ENCODE results near the gene FHIT. TPM values are rescaled to one million over a fixed set of nuclear protein-coding genes. Genes with fewer than 3 reads are reported as not detected.

FHIT gene
- total RNA-seq, 2 experiments from 2014 or later, result 86.0 to 90.6 TPM

- Histone ChIP-seq H3K9me3 (ENCODE audit: control insufficient read depth in 1 of 2, insufficient read depth in 1 of 2, low read length in 2 of 2) (no peaks in the 10 kb centered on the region), H3K36me3 (ENCODE audit: insufficient read depth, low read length) (no peaks in the 10 kb centered on the region), H3K4me1 (ENCODE audit: insufficient read depth, low read length) (no peaks in the 10 kb centered on the region), H3K27me3 (ENCODE audit: control insufficient read depth in 1 of 2, insufficient read depth in 2 of 2, low read length in 2 of 2) (no peaks in the 10 kb centered on the region), H3K4me3 (ENCODE audit: low read length) (no peak overlapping the region), H3K27ac (ENCODE audit: low read depth in 1 of 2, low read length in 2 of 2) (no peak overlapping the region)
- intact Hi-C loops (cut with DNase I, micrococcal nuclease), result no loop called here
- no peak for ATAC-seq (ENCODE audit: poor library complexity)
- ChIA-PET POLR2A (no interaction called here), CTCF (no interaction called here)
- DNase-seq, result no peak
- no peak for TF ChIP-seq CTCF (IDR thresholded peaks at IDR 0.05)
- Mint-ChIP-seq H3K27me3 (peaks cover 5% of the 10 kb centered on the region), H3K4me1 (ENCODE audit: low read depth) (no peaks in the 10 kb centered on the region), H3K36me3 (ENCODE audit: low read depth) (no peaks in the 10 kb centered on the region), H3K9me3 (no peaks in the 10 kb centered on the region), H3K4me3 (no peak overlapping the region), H3K27ac (no peak overlapping the region)
These were observed 32.6 kb upstream of the FHIT start for GRCh38 chr3:61283876-61284275.

- H3K27ac ChIP-seq (ENCODE audit: low read depth in 1 of 2, low read length in 2 of 2), result no peak overlapping the region
- no peaks in the 10 kb centered on the region for H3K4me1 ChIP-seq (ENCODE audit: insufficient read depth, low read length)
- H3K4me3 ChIP-seq (ENCODE audit: low read length), result no peak overlapping the region
- no peaks in the 10 kb centered on the region for H3K36me3 Mint-ChIP-seq (ENCODE audit: low read depth)
- no peaks in the 10 kb centered on the region for H3K4me1 Mint-ChIP-seq (ENCODE audit: low read depth)
- H3K27me3 ChIP-seq (ENCODE audit: control insufficient read depth in 1 of 2, insufficient read depth in 2 of 2, low read length in 2 of 2), result no peaks in the 10 kb centered on the region
- H3K9me3 ChIP-seq (ENCODE audit: control insufficient read depth in 1 of 2, insufficient read depth in 1 of 2, low read length in 2 of 2), result no peaks in the 10 kb centered on the region
- no peak for DNase-seq
- no peak overlapping the region for H3K27ac Mint-ChIP-seq
- ATAC-seq (ENCODE audit: poor library complexity), result no peak
- H3K9me3 Mint-ChIP-seq, result no peaks in the 10 kb centered on the region
- H3K27me3 Mint-ChIP-seq, result peaks cover 10% of the 10 kb centered on the region
- CTCF ChIA-PET, result no interaction called here
- H3K4me3 Mint-ChIP-seq, result no peak overlapping the region
- intact Hi-C loops (cut with DNase I, micrococcal nuclease), result no loop called here
- H3K36me3 ChIP-seq (ENCODE audit: insufficient read depth, low read length), result no peaks in the 10 kb centered on the region
- POLR2A ChIA-PET, result no interaction called here
- no peak for TF ChIP-seq CTCF (IDR thresholded peaks at IDR 0.05)
These were observed 27.5 kb upstream of the FHIT start for GRCh38 chr3:61278713-61279112.

GRCh38 chr3:61277411-61277810 lies 26.2 kb upstream of the FHIT start:
- intact Hi-C loops (cut with DNase I, micrococcal nuclease), result no loop called here
- H3K27ac Mint-ChIP-seq, result no peak overlapping the region
- peaks cover 18% of the 10 kb centered on the region for H3K27me3 Mint-ChIP-seq
- no peaks in the 10 kb centered on the region for H3K36me3 Mint-ChIP-seq (ENCODE audit: low read depth)
- no peaks in the 10 kb centered on the region for H3K9me3 Mint-ChIP-seq
- Histone ChIP-seq H3K27ac (ENCODE audit: low read depth in 1 of 2, low read length in 2 of 2) (no peak overlapping the region), H3K9me3 (ENCODE audit: control insufficient read depth in 1 of 2, insufficient read depth in 1 of 2, low read length in 2 of 2) (no peaks in the 10 kb centered on the region), H3K36me3 (ENCODE audit: insufficient read depth, low read length) (no peaks in the 10 kb centered on the region), H3K27me3 (ENCODE audit: control insufficient read depth in 1 of 2, insufficient read depth in 2 of 2, low read length in 2 of 2) (no peaks in the 10 kb centered on the region), H3K4me3 (ENCODE audit: low read length) (no peak overlapping the region), H3K4me1 (ENCODE audit: insufficient read depth, low read length) (no peaks in the 10 kb centered on the region)
- H3K4me1 Mint-ChIP-seq (ENCODE audit: low read depth), result no peaks in the 10 kb centered on the region
- no peak overlapping the region for H3K4me3 Mint-ChIP-seq
- DNase-seq (no peak), ATAC-seq (ENCODE audit: poor library complexity) (no peak)
- TF ChIP-seq CTCF (IDR thresholded peaks at IDR 0.05), result no peak
- POLR2A ChIA-PET, result no interaction called here
- CTCF ChIA-PET, result no interaction called here

Measured in CD4-positive, alpha-beta T cell (primary cell).